Neural crest cell (in vitro differentiated cells): ENCODE measurements around the gene TIMM13. TPM values are rescaled to one million over a fixed set of nuclear protein-coding genes. Genes with fewer than 3 reads are reported as not detected.

Experiments used
- DNase-seq: peaks from one replicate; pipeline ENCODE4 v3.0.0; 2021; ENCODE audit warnings: low read depth, mixed read lengths, low spot score
- H3K27ac Mint-ChIP-seq: one replicate; pipeline ENCODE4 v1.8.0; 2021; ENCODE audit warnings: mild to moderate bottlenecking, mixed read lengths; ENCODE audit not compliant: unreplicated experiment
- H3K27me3 Mint-ChIP-seq: 2 replicates; pipeline ENCODE4 v1.8.0; 2021; ENCODE audit warnings: low read depth, mild to moderate bottlenecking, mixed read lengths
- H3K36me3 Mint-ChIP-seq: 2 replicates; pipeline ENCODE4 v1.8.0; 2021; ENCODE audit warnings: low read depth, mild to moderate bottlenecking, mixed read lengths
- H3K4me1 Mint-ChIP-seq: 2 replicates; pipeline ENCODE4 v1.8.0; 2021; ENCODE audit warnings: mixed read lengths
- H3K4me3 Mint-ChIP-seq: one replicate; pipeline ENCODE4 v1.8.0; 2021; ENCODE audit warnings: mild to moderate bottlenecking, mixed read lengths
- H3K9me3 Mint-ChIP-seq: 2 replicates; pipeline ENCODE4 v1.8.0; 2021; ENCODE audit warnings: mixed read lengths
- CTCF ChIP-seq: fragments of 200-600 bp; sonication (generic); conservative IDR thresholded peaks from 2 replicates; pipeline ENCODE4 v1.5.0; 2021; ENCODE audit warnings: antibody characterized with exemption, mild to moderate bottlenecking
- total RNA-seq: library from RNA; stranded (reverse); gene quantifications from 2 replicates; pipeline ENCODE4 v1.2.1, GENCODE V29; 2021

The TIMM13 gene
- total RNA-seq, 1 donor from 2014 or later, result 145 TPM

- Mint-ChIP-seq H3K4me1 (peaks cover 16% of the 10 kb centered on the region), H3K27me3 (peaks cover 6% of the 10 kb centered on the region), H3K27ac (no peak overlapping the region), H3K4me3 (peak overlapping the region; percentile 34), H3K36me3 (peaks cover 3% of the 10 kb centered on the region), H3K9me3 (no peaks in the 10 kb centered on the region)
- TF ChIP-seq CTCF, result no peak
- no peak for DNase-seq
Measured at GRCh38 chr19:2423915-2424685, 3.3 kb downstream of the TIMM13 start.

GRCh38 chr19:2423071-2423914, 4.1 kb downstream of the TIMM13 start:
- no peak for TF ChIP-seq CTCF
- Mint-ChIP-seq H3K9me3 (no peaks in the 10 kb centered on the region), H3K27ac (no peak overlapping the region), H3K27me3 (peaks cover 6% of the 10 kb centered on the region), H3K36me3 (peaks cover 3% of the 10 kb centered on the region), H3K4me1 (peaks cover 16% of the 10 kb centered on the region), H3K4me3 (peak overlapping the region; percentile 66)
- no peak for DNase-seq

GRCh38 chr19:2421581-2422306, 5.6 kb downstream of the TIMM13 start:
- TF ChIP-seq CTCF, result no peak
- H3K4me3 Mint-ChIP-seq, result peak overlapping the region; percentile 44
- DNase-seq, result no peak
- H3K9me3 Mint-ChIP-seq, result no peaks in the 10 kb centered on the region
- peaks cover 5% of the 10 kb centered on the region for H3K4me1 Mint-ChIP-seq
- no peak overlapping the region for H3K27ac Mint-ChIP-seq
- H3K36me3 Mint-ChIP-seq, result no peaks in the 10 kb centered on the region
- H3K27me3 Mint-ChIP-seq, result no peaks in the 10 kb centered on the region

- no peak for DNase-seq
- Mint-ChIP-seq H3K4me3 (no peak overlapping the region), H3K36me3 (no peaks in the 10 kb centered on the region), H3K9me3 (no peaks in the 10 kb centered on the region), H3K27ac (no peak overlapping the region), H3K27me3 (no peaks in the 10 kb centered on the region), H3K4me1 (no peaks in the 10 kb centered on the region)
- TF ChIP-seq CTCF, result no peak
Measured at GRCh38 chr19:2420490-2420889, 6.9 kb downstream of the TIMM13 start.

GRCh38 chr19:2419754-2420153, 7.6 kb downstream of the TIMM13 start:
- Mint-ChIP-seq H3K27ac (no peak overlapping the region), H3K4me1 (no peaks in the 10 kb centered on the region), H3K27me3 (no peaks in the 10 kb centered on the region)

More at GRCh38 chr19:2419754-2420153, 7.6 kb downstream of the TIMM13 start:
- no peak for DNase-seq
- TF ChIP-seq CTCF, result no peak
- H3K36me3 Mint-ChIP-seq, result no peaks in the 10 kb centered on the region
- no peak overlapping the region for H3K4me3 Mint-ChIP-seq
- H3K9me3 Mint-ChIP-seq, result no peaks in the 10 kb centered on the region
